ENCODE data around the gene DNAJC5.

The DNAJC5 gene

GRCh38 chr20:63886921-63887320 lies 8.0 kb upstream of the DNAJC5 start:
- DNase-seq (ENCODE audit: low read depth), result no peak
- no peak for TF ChIP-seq CTCF (conservative IDR thresholded peaks at IDR 0.05; ENCODE audit: control insufficient read depth, insufficient read depth, low read depth, low read length)
- no peak overlapping the region for H3K4me3 ChIP-seq (ENCODE audit: control insufficient read depth, low read depth, low read length)

GRCh38 chr20:63889241-63890200 lies 5.4 kb upstream of the DNAJC5 start:
- TF ChIP-seq CTCF (conservative IDR thresholded peaks at IDR 0.05; ENCODE audit: control insufficient read depth, insufficient read depth, low read depth, low read length), result no peak
- peak; percentile 15 for DNase-seq (ENCODE audit: low read depth)
- H3K4me3 ChIP-seq (ENCODE audit: control insufficient read depth, low read depth, low read length), result no peak overlapping the region

- H3K4me3 ChIP-seq (ENCODE audit: control insufficient read depth, low read depth, low read length), result no peak overlapping the region
- TF ChIP-seq CTCF (conservative IDR thresholded peaks at IDR 0.05; ENCODE audit: control insufficient read depth, insufficient read depth, low read depth, low read length), result no peak
- DNase-seq (ENCODE audit: low read depth), result no peak
Observed at GRCh38 chr20:63890201-63890576, 4.7 kb upstream of the DNAJC5 start.

GRCh38 chr20:63890616-63891015 lies 4.3 kb upstream of the DNAJC5 start:
- TF ChIP-seq CTCF (conservative IDR thresholded peaks at IDR 0.05; ENCODE audit: control insufficient read depth, insufficient read depth, low read depth, low read length), result no peak
- no peak overlapping the region for H3K4me3 ChIP-seq (ENCODE audit: control insufficient read depth, low read depth, low read length)
- no peak for DNase-seq (ENCODE audit: low read depth)

- TF ChIP-seq CTCF (conservative IDR thresholded peaks at IDR 0.05; ENCODE audit: control insufficient read depth, insufficient read depth, low read depth, low read length), result no peak
- no peak for DNase-seq (ENCODE audit: low read depth)
- H3K4me3 ChIP-seq (ENCODE audit: control insufficient read depth, low read depth, low read length), result no peak overlapping the region
Observed at GRCh38 chr20:63891061-63892002, 3.6 kb upstream of the DNAJC5 start.

- H3K4me3 ChIP-seq (ENCODE audit: control insufficient read depth, low read depth, low read length), result no peak overlapping the region
- DNase-seq (ENCODE audit: low read depth), result no peak
- TF ChIP-seq CTCF (conservative IDR thresholded peaks at IDR 0.05; ENCODE audit: control insufficient read depth, insufficient read depth, low read depth, low read length), result no peak
Observed at GRCh38 chr20:63892402-63892801, 2.5 kb upstream of the DNAJC5 start.
